Measurements from ENCODE around the gene TCFL5. TPM values are rescaled to one million over a fixed set of nuclear protein-coding genes. Genes with fewer than 3 reads are reported as not detected.

Gene TCFL5
- total RNA-seq: 1 to 10 TPM; 5.4 to 5.8 TPM

DNA sequence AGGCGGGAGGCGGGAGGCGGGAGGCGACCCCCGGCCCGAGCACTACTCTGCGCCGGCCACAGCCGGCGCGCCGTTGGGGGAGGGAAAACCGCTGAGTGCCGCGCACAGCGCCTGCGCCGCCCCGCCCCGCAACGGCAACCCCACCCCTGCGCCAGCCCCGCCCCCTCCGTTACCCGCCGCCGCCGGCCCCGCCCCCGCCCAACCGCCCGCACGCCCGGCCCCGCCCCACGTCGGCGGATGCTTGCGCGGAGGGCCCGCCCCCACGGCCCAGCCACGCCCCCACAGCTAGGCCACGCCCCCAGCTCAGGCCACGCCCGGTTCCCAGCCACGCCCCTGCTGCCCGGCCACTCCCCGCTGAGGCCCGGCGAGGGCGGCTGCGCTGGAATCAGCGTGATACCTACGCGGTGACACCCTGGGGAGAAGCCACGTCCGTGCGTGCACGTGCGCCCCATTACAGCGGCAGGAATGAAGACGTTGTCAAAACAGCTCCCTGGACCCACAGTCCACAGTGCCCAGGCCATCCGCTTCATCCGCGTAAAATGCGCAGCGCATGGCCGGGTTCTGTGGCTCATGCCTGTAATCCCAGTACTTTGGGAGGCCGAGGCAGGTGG lies at the start of gene TCFL5:
Gene TCFL5 (minus strand): TSS at position 97 of the 611 bp plus-strand sequence. CDS start 152 bp downstream, outside the sequence.
- Mint-ChIP-seq H3K27ac (no peak within 1 kb of the TSS), H3K27me3 (no peaks in the 10 kb centered on the region), H3K9me3 (peaks cover 3% of the 10 kb centered on the region), H3K4me1 (peaks cover 23% of the 10 kb centered on the region), H3K36me3 (peaks cover 13% of the 10 kb centered on the region), H3K4me3 (peak within 1 kb of the TSS; percentile 74)
- DNase-seq: peak; percentile 93

- DNase-seq: no peak
- peak overlapping the region; percentile 20 for H3K27ac Mint-ChIP-seq
- peaks cover 34% of the 10 kb centered on the region for H3K4me1 Mint-ChIP-seq
- no peaks in the 10 kb centered on the region for H3K9me3 Mint-ChIP-seq
- H3K27me3 Mint-ChIP-seq: no peaks in the 10 kb centered on the region
- peaks cover 38% of the 10 kb centered on the region for H3K36me3 Mint-ChIP-seq
- no peak overlapping the region for H3K4me3 Mint-ChIP-seq
These were observed 49.3 kb upstream of the TCFL5 start for GRCh38 chr20:62910777-62911497.

GRCh38 chr20:62910217-62910766 lies 48.7 kb upstream of the TCFL5 start:
- Mint-ChIP-seq H3K27me3 (no peaks in the 10 kb centered on the region), H3K27ac (peak overlapping the region; percentile 20), H3K9me3 (no peaks in the 10 kb centered on the region), H3K4me3 (no peak overlapping the region), H3K4me1 (peaks cover 28% of the 10 kb centered on the region), H3K36me3 (peaks cover 42% of the 10 kb centered on the region)
- DNase-seq: no peak

- Mint-ChIP-seq H3K27ac (peak overlapping the region; percentile 69), H3K36me3 (peaks cover 47% of the 10 kb centered on the region), H3K9me3 (no peaks in the 10 kb centered on the region), H3K4me3 (no peak overlapping the region), H3K27me3 (no peaks in the 10 kb centered on the region), H3K4me1 (peaks cover 24% of the 10 kb centered on the region)
- no peak for DNase-seq
These were observed 47.6 kb upstream of the TCFL5 start for GRCh38 chr20:62908971-62909791.

DNA sequence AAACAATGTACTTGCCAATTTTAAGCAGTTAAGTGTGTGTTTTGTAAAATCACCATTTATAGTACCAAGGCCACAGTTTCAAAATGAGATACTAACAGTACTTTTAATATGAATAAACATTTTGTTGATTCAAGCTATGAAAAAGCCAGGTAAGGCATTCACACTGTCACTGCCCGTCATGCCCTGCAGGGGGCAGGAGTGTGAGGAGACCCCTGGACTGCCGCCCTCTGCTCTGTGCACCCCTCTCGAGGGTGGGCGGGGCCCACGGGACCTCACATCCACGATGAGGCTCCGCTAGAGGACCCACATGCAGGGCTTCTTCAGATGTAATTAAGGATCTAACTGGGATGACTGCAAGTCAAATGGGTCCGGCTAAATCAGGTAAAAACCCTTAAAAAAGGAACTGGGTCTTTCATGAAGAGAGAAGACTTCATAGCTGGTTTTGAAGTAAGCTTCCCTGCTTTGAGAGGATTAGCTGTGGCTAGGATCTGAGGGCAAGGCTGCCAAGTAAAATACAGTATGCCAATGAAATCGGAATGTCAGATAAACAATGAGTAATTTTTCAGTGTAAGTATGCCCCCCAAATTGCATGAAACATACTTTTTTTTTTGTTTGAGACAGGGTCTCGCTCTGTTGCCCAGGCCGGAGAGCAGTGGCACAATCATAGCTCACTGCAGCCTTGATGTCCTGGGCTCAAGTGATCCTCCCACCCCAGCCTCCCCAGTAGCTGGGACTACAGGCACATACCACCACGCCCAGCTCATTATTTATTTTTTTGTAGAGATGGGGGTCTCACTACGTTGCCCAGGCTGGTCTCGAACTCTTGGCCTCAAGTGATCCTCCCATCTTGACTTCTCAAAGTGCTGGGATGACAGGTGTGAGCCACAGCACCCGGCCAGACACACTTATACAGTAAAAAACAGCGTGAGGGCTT lies 46.0 kb upstream of the TCFL5 start:
- peak; percentile 57 for DNase-seq
- Mint-ChIP-seq H3K36me3 (peaks cover 47% of the 10 kb centered on the region), H3K9me3 (no peaks in the 10 kb centered on the region), H3K27ac (peak overlapping the region; percentile 48), H3K4me1 (peaks cover 25% of the 10 kb centered on the region), H3K4me3 (no peak overlapping the region), H3K27me3 (no peaks in the 10 kb centered on the region)

- no peak overlapping the region for H3K27ac Mint-ChIP-seq
- H3K36me3 Mint-ChIP-seq: peaks cover 50% of the 10 kb centered on the region
- no peak overlapping the region for H3K4me3 Mint-ChIP-seq
- H3K9me3 Mint-ChIP-seq: no peaks in the 10 kb centered on the region
- peaks cover 25% of the 10 kb centered on the region for H3K4me1 Mint-ChIP-seq
- H3K27me3 Mint-ChIP-seq: no peaks in the 10 kb centered on the region
- no peak for DNase-seq
These were observed 45.2 kb upstream of the TCFL5 start for GRCh38 chr20:62906647-62907375.

DNA sequence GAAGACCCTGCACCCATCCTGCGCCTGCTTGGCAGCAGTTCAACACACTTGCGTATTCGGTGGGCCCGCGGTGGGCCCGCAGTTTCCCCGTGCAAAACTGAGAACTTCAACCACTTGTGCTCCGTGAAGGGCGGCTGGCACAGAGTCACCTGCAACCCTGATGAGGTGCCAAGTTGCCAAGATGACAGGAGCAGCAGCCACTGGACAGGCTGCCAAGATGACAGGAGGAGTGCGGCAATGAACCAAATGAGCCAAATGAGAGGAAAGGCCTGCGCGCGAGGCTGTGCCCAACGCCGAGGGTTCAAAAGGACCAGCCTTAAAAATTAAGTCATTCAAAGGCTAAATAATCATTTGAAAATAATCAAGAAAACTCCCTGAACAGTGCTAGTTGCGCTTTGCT lies 44.6 kb upstream of the TCFL5 start:
- H3K4me3 Mint-ChIP-seq: no peak overlapping the region
- peaks cover 50% of the 10 kb centered on the region for H3K36me3 Mint-ChIP-seq
- peaks cover 28% of the 10 kb centered on the region for H3K4me1 Mint-ChIP-seq
- H3K27me3 Mint-ChIP-seq: no peaks in the 10 kb centered on the region
- no peak for DNase-seq
- H3K9me3 Mint-ChIP-seq: no peaks in the 10 kb centered on the region
- H3K27ac Mint-ChIP-seq: no peak overlapping the region

- Mint-ChIP-seq H3K27me3 (no peaks in the 10 kb centered on the region), H3K36me3 (peaks cover 46% of the 10 kb centered on the region), H3K27ac (no peak overlapping the region), H3K4me1 (peaks cover 33% of the 10 kb centered on the region), H3K9me3 (no peaks in the 10 kb centered on the region), H3K4me3 (no peak overlapping the region)
- DNase-seq: no peak
These were observed 44.0 kb upstream of the TCFL5 start for GRCh38 chr20:62905536-62906117.

- no peak overlapping the region for H3K27ac Mint-ChIP-seq
- peaks cover 48% of the 10 kb centered on the region for H3K4me1 Mint-ChIP-seq
These were observed 41.4 kb upstream of the TCFL5 start for GRCh38 chr20:62902926-62903615.

DNA sequence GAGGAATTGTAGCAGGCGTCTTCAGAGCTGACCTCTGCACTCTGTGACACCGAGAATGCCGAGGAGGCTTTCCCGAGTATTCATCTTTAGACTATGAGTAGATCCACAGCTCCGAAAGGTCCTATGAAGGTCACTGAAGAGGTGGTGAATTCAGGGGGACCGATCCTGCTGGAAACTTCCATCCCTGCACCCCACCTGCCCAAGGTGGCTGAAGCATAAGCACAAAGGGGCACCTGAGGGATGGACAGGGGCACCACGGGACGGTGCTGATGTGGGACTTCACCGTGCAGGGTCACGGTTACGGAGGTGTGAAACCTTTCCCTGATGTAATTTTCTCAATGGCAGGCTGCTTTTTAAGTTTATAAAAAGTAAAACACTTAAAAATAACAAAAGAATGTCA lies 40.3 kb upstream of the TCFL5 start:
- no peaks in the 10 kb centered on the region for H3K9me3 Mint-ChIP-seq
- H3K36me3 Mint-ChIP-seq: peaks cover 30% of the 10 kb centered on the region
- peak overlapping the region; percentile 31 for H3K27ac Mint-ChIP-seq
- no peak for DNase-seq
- H3K27me3 Mint-ChIP-seq: no peaks in the 10 kb centered on the region
- peaks cover 45% of the 10 kb centered on the region for H3K4me1 Mint-ChIP-seq
- H3K4me3 Mint-ChIP-seq: no peak overlapping the region

More at GRCh38 chr20:62902926-62903615, 41.4 kb upstream of the TCFL5 start:
- H3K9me3 Mint-ChIP-seq: no peaks in the 10 kb centered on the region
- DNase-seq: no peak
- H3K4me3 Mint-ChIP-seq: no peak overlapping the region
- peaks cover 35% of the 10 kb centered on the region for H3K36me3 Mint-ChIP-seq
- H3K27me3 Mint-ChIP-seq: no peaks in the 10 kb centered on the region

- Mint-ChIP-seq H3K9me3 (no peaks in the 10 kb centered on the region), H3K4me3 (no peak overlapping the region), H3K4me1 (peaks cover 45% of the 10 kb centered on the region), H3K36me3 (peaks cover 28% of the 10 kb centered on the region), H3K27me3 (no peaks in the 10 kb centered on the region), H3K27ac (peak overlapping the region; percentile 31)
- DNase-seq: no peak
These were observed 39.3 kb upstream of the TCFL5 start for GRCh38 chr20:62900692-62901584.

- H3K4me3 Mint-ChIP-seq: peak overlapping the region; percentile 59
- peaks cover 45% of the 10 kb centered on the region for H3K4me1 Mint-ChIP-seq
- peaks cover 27% of the 10 kb centered on the region for H3K36me3 Mint-ChIP-seq
- no peaks in the 10 kb centered on the region for H3K27me3 Mint-ChIP-seq
- H3K9me3 Mint-ChIP-seq: no peaks in the 10 kb centered on the region
- peak; percentile 78 for DNase-seq
- H3K27ac Mint-ChIP-seq: peak overlapping the region; percentile 68
These were observed 38.5 kb upstream of the TCFL5 start for GRCh38 chr20:62900052-62900691.

All from activated naive CD8-positive, alpha-beta T cell treated with anti-CD3 and anti-CD28 coated beads for 36 hours (primary cell).